T47D (cell line): ENCODE data around the gene AMOTL2.

Source experiments
- DNase-seq, 2 experiments: peaks; one replicate each; pipeline versions ENCODE4 v3.0.0 to v3.0.0-alpha.2; 2011 to 2012; ENCODE audit warnings: low read depth in 1 of 2, low spot score in 1 of 2
- JUND ChIP-seq: IDR thresholded peaks from 2 replicates; pipeline ENCODE4 v1.6.1; 2012; ENCODE audit warnings: low read depth
- in situ Hi-C: cut with HindIII; loops from 2 replicates; pipeline ENCODE4 v1.10.0; 2016; ENCODE audit warnings: low sequenced_read_pairs, low pct_unique_long_range_greater_than_20kb

The AMOTL2 gene

GRCh38 chr3:134374105-134374790 lies at the start of gene AMOTL2:
TSS of gene AMOTL2 (minus strand) at chr3:134374447. CDS start at chr3:134371433, 3,014 bp downstream.
- TF ChIP-seq JUND = no peak; the same call in 1 of the 2 replicates
- in situ Hi-C loops = no loop called here
- peak; percentile 80 to 97 for DNase-seq

GRCh38 chr3:134423153-134423552 lies 48.9 kb upstream of the AMOTL2 start:
- DNase-seq = peak in 1 of 2 experiments; percentile 51
- in situ Hi-C loops = no loop called here
- no peak for TF ChIP-seq JUND

GRCh38 chr3:134419960-134420321 lies 45.7 kb upstream of the AMOTL2 start:
- in situ Hi-C loops = no loop called here
- DNase-seq = no peak
- TF ChIP-seq JUND = no peak

GRCh38 chr3:134419214-134419959 lies 45.1 kb upstream of the AMOTL2 start:
- in situ Hi-C loops = no loop called here
- DNase-seq = no peak
- TF ChIP-seq JUND = no peak

GRCh38 chr3:134409041-134409440 lies 34.8 kb upstream of the AMOTL2 start:
- in situ Hi-C loops = no loop called here
- no peak for DNase-seq

GRCh38 chr3:134407239-134407625 lies 33.0 kb upstream of the AMOTL2 start:
- no peak for DNase-seq
- TF ChIP-seq JUND = no peak
- in situ Hi-C loops = no loop called here

More at GRCh38 chr3:134409041-134409440, 34.8 kb upstream of the AMOTL2 start:
- no peak for TF ChIP-seq JUND

- in situ Hi-C loops = no loop called here
- no peak for DNase-seq
- no peak for TF ChIP-seq JUND
These were observed 32.3 kb upstream of the AMOTL2 start for GRCh38 chr3:134406331-134407238.

- DNase-seq = no peak
- no peak for TF ChIP-seq JUND
- in situ Hi-C loops = no loop called here
These were observed 30.2 kb upstream of the AMOTL2 start for GRCh38 chr3:134404366-134404885.

GRCh38 chr3:134397755-134398154 lies 23.5 kb upstream of the AMOTL2 start:
- in situ Hi-C loops = no loop called here

GRCh38 chr3:134395103-134395502 lies 20.9 kb upstream of the AMOTL2 start:
- DNase-seq = no peak
- in situ Hi-C loops = no loop called here
- TF ChIP-seq JUND = no peak

More at GRCh38 chr3:134397755-134398154, 23.5 kb upstream of the AMOTL2 start:
- TF ChIP-seq JUND = no peak
- no peak for DNase-seq

GRCh38 chr3:134394380-134394779 lies 20.1 kb upstream of the AMOTL2 start:
- in situ Hi-C loops = no loop called here
- DNase-seq = no peak
- no peak for TF ChIP-seq JUND

- DNase-seq = no peak
- TF ChIP-seq JUND = no peak
- in situ Hi-C loops = no loop called here
These were observed 18.8 kb upstream of the AMOTL2 start for GRCh38 chr3:134393074-134393473.
